Measurements from ENCODE around the gene LGMN. TPM values are rescaled to one million over a fixed set of nuclear protein-coding genes. Genes with fewer than 3 reads are reported as not detected.
A peak's percentile ranks its signal among the peaks of the same experiment; 100 is the strongest.

LGMN gene
- total and polyA plus RNA-seq, 2 of the 13 experiments (the other 11 are each of a cell fraction or from before 2014, with no cell fraction given): 28.9 to 76.4 TPM

GRCh38 chr14:92748259-92749016, at the start of gene LGMN (continued):
- peak; percentile 77; the same call in 1 of the 2 replicates for TF ChIP-seq ZNF784 (CRISPR knock-in tag; IDR thresholded peaks at IDR 0.05; ENCODE audit: borderline replicate concordance)
- no peak for TF ChIP-seq ZNF7 (CRISPR knock-in tag; IDR thresholded peaks at IDR 0.05)
- no peak for TF ChIP-seq RBAK (CRISPR knock-in tag; IDR thresholded peaks at IDR 0.05)
- no peak for TF ChIP-seq ZBTB42 (CRISPR knock-in tag; IDR thresholded peaks at IDR 0.05)
- TF ChIP-seq HOXD1 (CRISPR knock-in tag; IDR thresholded peaks at IDR 0.05): no peak
- TF ChIP-seq ATAD3A (CRISPR knock-in tag; IDR thresholded peaks at IDR 0.05): no peak
- TF ChIP-seq ZNF816 (CRISPR knock-in tag; IDR thresholded peaks at IDR 0.05; ENCODE audit: borderline replicate concordance): no peak
- no peak for TF ChIP-seq ZNF207 (IDR thresholded peaks at IDR 0.05; ENCODE audit: borderline replicate concordance)
- peak; percentile 51; the same call in 1 of the 2 replicates for TF ChIP-seq SUZ12 (IDR thresholded peaks at IDR 0.05; ENCODE audit: low read depth, low read length)
- TF ChIP-seq GFI1 (CRISPR knock-in tag; IDR thresholded peaks at IDR 0.05; ENCODE audit: borderline replicate concordance): peak; percentile 98
- peak; percentile 40 for TF ChIP-seq AGO2 (optimal IDR thresholded peaks at IDR 0.05; ENCODE audit: low read depth, low read length)
- no peak for TF ChIP-seq ZNF629 (CRISPR knock-in tag; conservative IDR thresholded peaks at IDR 0.05)
- peak; percentile 77; the same call in 1 of the 2 replicates for TF ChIP-seq ZNF546 (CRISPR knock-in tag; conservative IDR thresholded peaks at IDR 0.05)
- peak; percentile 46; the same call in 1 of the 2 replicates for TF ChIP-seq ZNF609 (CRISPR knock-in tag; IDR thresholded peaks at IDR 0.05; ENCODE audit: borderline replicate concordance)
- TF ChIP-seq DRAP1 (CRISPR knock-in tag; IDR thresholded peaks at IDR 0.05): peak; percentile 99
- no peak for TF ChIP-seq ZSCAN30 (CRISPR knock-in tag; IDR thresholded peaks at IDR 0.05)
- no peak for TF ChIP-seq ZNF841 (CRISPR knock-in tag; IDR thresholded peaks at IDR 0.05; ENCODE audit: borderline replicate concordance)
- TF ChIP-seq ARID5B (CRISPR knock-in tag; IDR thresholded peaks at IDR 0.05): peak; percentile 38; the same call in 1 of the 2 replicates
- TF ChIP-seq ZSCAN22 (CRISPR knock-in tag; IDR thresholded peaks at IDR 0.05): no peak
- TF ChIP-seq NFE2 (CRISPR knock-in tag; IDR thresholded peaks at IDR 0.05): no peak
